ENCODE measurements around the gene CLIP2.
A peak's percentile ranks its signal among the peaks of the same experiment; 100 is the strongest.
"Not testable (repeated sequence)": the region's sequence is repeated elsewhere in the genome, so short reads cannot be mapped to it uniquely, and the experiment has no call there.

The CLIP2 gene

DNA sequence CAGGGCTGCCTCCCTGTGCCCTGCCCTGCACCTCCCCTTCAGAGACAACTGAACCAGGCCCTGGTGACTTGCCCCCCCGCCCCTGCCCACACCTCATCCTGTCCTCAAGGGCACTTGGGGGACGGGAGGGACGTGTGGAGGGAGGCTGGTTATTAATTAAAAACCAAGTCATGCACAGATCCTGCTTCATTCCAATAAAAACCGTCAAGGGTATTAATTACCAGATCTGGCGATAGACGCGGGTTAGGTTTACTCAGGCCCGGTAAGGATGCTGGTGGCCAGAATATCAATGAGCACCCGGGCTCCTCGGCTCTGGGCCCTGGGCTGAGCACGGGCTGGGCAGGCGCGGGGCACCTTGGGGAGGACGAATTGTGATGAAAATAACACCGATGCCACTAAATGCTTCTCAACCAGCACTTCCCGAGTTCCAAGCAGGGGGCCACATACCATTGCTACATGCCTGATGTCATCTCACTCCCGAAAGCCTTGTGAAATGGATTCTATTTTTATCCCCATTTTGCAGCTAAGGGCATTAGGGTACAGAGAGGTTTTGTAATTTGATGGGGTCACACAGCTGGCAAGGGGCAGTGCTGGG is 140.0 kb downstream of the CLIP2 start:
- ATAC-seq, result peak; percentile 25
- TF ChIP-seq ZFP3 (CRISPR knock-in tag; IDR thresholded peaks at IDR 0.05), result no peak

- not testable (repeated sequence) for ATAC-seq
Measured at GRCh38 chr7:74430409-74430808, 141.2 kb downstream of the CLIP2 start.

GRCh38 chr7:74430961-74431466 is 141.8 kb downstream of the CLIP2 start:
- TF ChIP-seq, protein P1, sequence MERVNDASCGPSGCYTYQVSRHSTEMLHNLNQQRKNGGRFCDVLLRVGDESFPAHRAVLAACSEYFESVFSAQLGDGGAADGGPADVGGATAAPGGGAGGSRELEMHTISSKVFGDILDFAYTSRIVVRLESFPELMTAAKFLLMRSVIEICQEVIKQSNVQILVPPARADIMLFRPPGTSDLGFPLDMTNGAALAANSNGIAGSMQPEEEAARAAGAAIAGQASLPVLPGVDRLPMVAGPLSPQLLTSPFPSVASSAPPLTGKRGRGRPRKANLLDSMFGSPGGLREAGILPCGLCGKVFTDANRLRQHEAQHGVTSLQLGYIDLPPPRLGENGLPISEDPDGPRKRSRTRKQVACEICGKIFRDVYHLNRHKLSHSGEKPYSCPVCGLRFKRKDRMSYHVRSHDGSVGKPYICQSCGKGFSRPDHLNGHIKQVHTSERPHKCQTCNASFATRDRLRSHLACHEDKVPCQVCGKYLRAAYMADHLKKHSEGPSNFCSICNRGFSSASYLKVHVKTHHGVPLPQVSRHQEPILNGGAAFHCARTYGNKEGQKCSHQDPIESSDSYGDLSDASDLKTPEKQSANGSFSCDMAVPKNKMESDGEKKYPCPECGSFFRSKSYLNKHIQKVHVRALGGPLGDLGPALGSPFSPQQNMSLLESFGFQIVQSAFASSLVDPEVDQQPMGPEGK (CRISPR knock-in tag; IDR thresholded peaks at IDR 0.05; ENCODE audit: borderline replicate concordance), result no peak
- TF ChIP-seq ZNF70 (CRISPR knock-in tag; IDR thresholded peaks at IDR 0.05), result no peak
- TF ChIP-seq ZFP3 (CRISPR knock-in tag; IDR thresholded peaks at IDR 0.05), result no peak
- TF ChIP-seq PPARA (CRISPR knock-in tag; IDR thresholded peaks at IDR 0.05; ENCODE audit: borderline replicate concordance), result no peak
- TF ChIP-seq ARNTL (CRISPR knock-in tag; IDR thresholded peaks at IDR 0.05; ENCODE audit: borderline replicate concordance, low read depth), result no peak
- no peak for TF ChIP-seq ZNF565 (CRISPR knock-in tag; conservative IDR thresholded peaks at IDR 0.05; ENCODE audit: low read depth)
- no peak for TF ChIP-seq ISL1 (CRISPR knock-in tag; IDR thresholded peaks at IDR 0.05)
- TF ChIP-seq TCF4 (CRISPR knock-in tag; IDR thresholded peaks at IDR 0.05; ENCODE audit: borderline replicate concordance), result no peak
- TF ChIP-seq ZC3H10 (CRISPR knock-in tag; IDR thresholded peaks at IDR 0.05), result no peak
- TF ChIP-seq, protein P2, sequence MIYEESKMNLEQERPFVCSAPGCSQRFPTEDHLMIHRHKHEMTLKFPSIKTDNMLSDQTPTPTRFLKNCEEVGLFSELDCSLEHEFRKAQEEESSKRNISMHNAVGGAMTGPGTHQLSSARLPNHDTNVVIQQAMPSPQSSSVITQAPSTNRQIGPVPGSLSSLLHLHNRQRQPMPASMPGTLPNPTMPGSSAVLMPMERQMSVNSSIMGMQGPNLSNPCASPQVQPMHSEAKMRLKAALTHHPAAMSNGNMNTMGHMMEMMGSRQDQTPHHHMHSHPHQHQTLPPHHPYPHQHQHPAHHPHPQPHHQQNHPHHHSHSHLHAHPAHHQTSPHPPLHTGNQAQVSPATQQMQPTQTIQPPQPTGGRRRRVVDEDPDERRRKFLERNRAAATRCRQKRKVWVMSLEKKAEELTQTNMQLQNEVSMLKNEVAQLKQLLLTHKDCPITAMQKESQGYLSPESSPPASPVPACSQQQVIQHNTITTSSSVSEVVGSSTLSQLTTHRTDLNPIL (CRISPR knock-in tag; IDR thresholded peaks at IDR 0.05; ENCODE audit: low read depth), result no peak
- no peak for TF ChIP-seq ZFP30 (CRISPR knock-in tag; IDR thresholded peaks at IDR 0.05)
- no peak for TF ChIP-seq TSHZ2 (CRISPR knock-in tag; IDR thresholded peaks at IDR 0.05)
- no peak for TF ChIP-seq OSR1 (CRISPR knock-in tag; IDR thresholded peaks at IDR 0.05)
- TF ChIP-seq TOX (CRISPR knock-in tag; IDR thresholded peaks at IDR 0.05; ENCODE audit: borderline replicate concordance), result no peak
- no peak for TF ChIP-seq BACH2 (CRISPR knock-in tag; IDR thresholded peaks at IDR 0.05; ENCODE audit: borderline replicate concordance)
- TF ChIP-seq, protein P3, sequence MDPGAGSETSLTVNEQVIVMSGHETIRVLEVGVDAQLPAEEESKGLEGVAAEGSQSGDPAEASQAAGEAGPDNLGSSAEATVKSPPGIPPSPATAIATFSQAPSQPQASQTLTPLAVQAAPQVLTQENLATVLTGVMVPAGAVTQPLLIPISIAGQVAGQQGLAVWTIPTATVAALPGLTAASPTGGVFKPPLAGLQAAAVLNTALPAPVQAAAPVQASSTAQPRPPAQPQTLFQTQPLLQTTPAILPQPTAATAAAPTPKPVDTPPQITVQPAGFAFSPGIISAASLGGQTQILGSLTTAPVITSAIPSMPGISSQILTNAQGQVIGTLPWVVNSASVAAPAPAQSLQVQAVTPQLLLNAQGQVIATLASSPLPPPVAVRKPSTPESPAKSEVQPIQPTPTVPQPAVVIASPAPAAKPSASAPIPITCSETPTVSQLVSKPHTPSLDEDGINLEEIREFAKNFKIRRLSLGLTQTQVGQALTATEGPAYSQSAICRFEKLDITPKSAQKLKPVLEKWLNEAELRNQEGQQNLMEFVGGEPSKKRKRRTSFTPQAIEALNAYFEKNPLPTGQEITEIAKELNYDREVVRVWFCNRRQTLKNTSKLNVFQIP (CRISPR knock-in tag; IDR thresholded peaks at IDR 0.05; ENCODE audit: borderline replicate concordance, low read depth), result no peak
- TF ChIP-seq ESRRG (CRISPR knock-in tag; IDR thresholded peaks at IDR 0.05), result no peak
- no peak for TF ChIP-seq GLIS3 (CRISPR knock-in tag; IDR thresholded peaks at IDR 0.05)
- ATAC-seq, result no peak

- not testable (repeated sequence) for ATAC-seq
Measured at GRCh38 chr7:74437291-74437571, 148.0 kb downstream of the CLIP2 start.

- no peak for ATAC-seq
- no peak for TF ChIP-seq ZC3H10 (CRISPR knock-in tag; IDR thresholded peaks at IDR 0.05)
- TF ChIP-seq, protein P2 (CRISPR knock-in tag; IDR thresholded peaks at IDR 0.05; ENCODE audit: low read depth), result no peak
- TF ChIP-seq RARB (CRISPR knock-in tag; IDR thresholded peaks at IDR 0.05), result no peak
- no peak for TF ChIP-seq ARNTL (CRISPR knock-in tag; IDR thresholded peaks at IDR 0.05; ENCODE audit: borderline replicate concordance, low read depth)
- TF ChIP-seq ISL1 (CRISPR knock-in tag; IDR thresholded peaks at IDR 0.05), result no peak
- TF ChIP-seq ZFP3 (CRISPR knock-in tag; IDR thresholded peaks at IDR 0.05), result no peak
- no peak for TF ChIP-seq GLIS3 (CRISPR knock-in tag; IDR thresholded peaks at IDR 0.05)
- no peak for TF ChIP-seq CSRNP3 (CRISPR knock-in tag; IDR thresholded peaks at IDR 0.05)
Measured at GRCh38 chr7:74438327-74438726, 149.1 kb downstream of the CLIP2 start.

Measured in SK-N-SH treated with all-trans-retinoic acid at 6 μM for 48 hours (cell line).